ENCODE results near the gene SORCS3. TPM values are rescaled to one million over a fixed set of nuclear protein-coding genes. Genes with fewer than 3 reads are reported as not detected.

The SORCS3 gene
- total RNA-seq, 1 experiment from 2014 or later = not detected

DNA sequence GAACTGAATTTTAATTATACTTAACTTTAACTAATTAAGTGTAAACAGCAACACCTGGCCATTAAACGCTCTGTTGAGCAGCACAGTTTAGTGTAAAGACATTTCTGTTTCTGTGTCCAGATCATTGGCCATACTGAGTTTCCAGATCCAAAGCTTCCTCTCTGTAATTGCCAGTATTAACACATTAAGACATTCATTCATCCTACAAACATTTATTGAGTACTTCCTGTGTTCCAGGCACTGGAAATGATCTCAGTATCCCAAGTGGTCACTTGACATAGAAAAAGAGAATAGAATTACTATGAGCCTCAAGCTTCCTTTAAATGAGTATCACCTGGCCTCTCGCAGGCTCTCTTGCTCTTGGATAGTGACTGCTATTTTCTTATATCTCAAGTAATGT lies 618.1 kb downstream of the SORCS3 start:
- ChIA-PET RAD21 (ENCODE audit: low non-redundant PET in 1 of 2, low total read pairs in 2 of 2, uncharacterized antibody in 2 of 2, unreplicated experiment in 2 of 2) (no interaction called here), CTCF (no interaction called here), POLR2A (no interaction called here)
- BruUV-seq (replicated peaks) = no TSS peak
- no peak overlapping the region for H3K27ac ChIP-seq (ENCODE audit: low read depth, low read length)
- intact Hi-C loops (cut with micrococcal nuclease) = no loop called here
- H3K27me3 ChIP-seq (ENCODE audit: insufficient read depth, low read length) = no peaks in the 10 kb centered on the region
- no peak for ATAC-seq
- no peaks in the 10 kb centered on the region for H4K20me1 ChIP-seq (ENCODE audit: insufficient read depth)
- H2AFZ ChIP-seq (ENCODE audit: low read depth, low read length, poor library complexity, severe bottlenecking) = no peak overlapping the region
- H3K4me1 ChIP-seq (ENCODE audit: control insufficient read depth in 1 of 2, insufficient read depth in 2 of 2, low read length in 2 of 2) = no peaks in the 10 kb centered on the region
- H3K9me3 ChIP-seq (ENCODE audit: control insufficient read depth in 1 of 2, insufficient read depth in 1 of 2, low read depth in 1 of 2, low read length in 2 of 2) = peaks cover 11 to 19% of the 10 kb centered on the region in 2 experiments; a peak in 2 of 4 replicates
- no peak for TF ChIP-seq REST (IDR thresholded peaks at IDR 0.05; ENCODE audit: low read depth)
- TF ChIP-seq CBX3 (IDR thresholded peaks at IDR 0.05; ENCODE audit: low read depth) = no peak
- no peak for TF ChIP-seq CEBPB (IDR thresholded peaks at IDR 0.05; ENCODE audit: low read depth)
- TF ChIP-seq POLR2A (IDR thresholded peaks at IDR 0.05; ENCODE audit: borderline replicate concordance, extremely low read depth, insufficient read depth, insufficient read length) = no peak
- TF ChIP-seq RAD21 (IDR thresholded peaks at IDR 0.05; ENCODE audit: low read depth) = no peak
- no peak for TF ChIP-seq YY1 (IDR thresholded peaks at IDR 0.05; ENCODE audit: extremely low read depth, insufficient replicate concordance, low read depth, low read length)
- TF ChIP-seq POLR2AphosphoS5 (IDR thresholded peaks at IDR 0.05; ENCODE audit: low read depth, low read length) = no peak
- TF ChIP-seq EZH2phosphoT487 (IDR thresholded peaks at IDR 0.05; ENCODE audit: borderline replicate concordance) = no peak
- no peak for TF ChIP-seq SP1 (IDR thresholded peaks at IDR 0.05; ENCODE audit: low read depth)
- TF ChIP-seq EGR1 (IDR thresholded peaks at IDR 0.05; ENCODE audit: low read depth) = no peak
- TF ChIP-seq, protein P1, sequence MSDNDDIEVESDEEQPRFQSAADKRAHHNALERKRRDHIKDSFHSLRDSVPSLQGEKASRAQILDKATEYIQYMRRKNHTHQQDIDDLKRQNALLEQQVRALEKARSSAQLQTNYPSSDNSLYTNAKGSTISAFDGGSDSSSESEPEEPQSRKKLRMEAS (IDR thresholded peaks at IDR 0.05) = no peak
- TF ChIP-seq ZFX (IDR thresholded peaks at IDR 0.05) = no peak
- TF ChIP-seq ZBTB33 (IDR thresholded peaks at IDR 0.05; ENCODE audit: extremely low read depth, insufficient replicate concordance, low read length) = no peak
- no peak for TF ChIP-seq SRF (IDR thresholded peaks at IDR 0.05; ENCODE audit: low read depth)
- H3K9ac ChIP-seq (ENCODE audit: low read length) = no peak overlapping the region
- no peak overlapping the region for H3K4me3 ChIP-seq (replicated peaks in 1 of 2; ENCODE audit: low read depth in 1 of 2, low read length in 2 of 2)
- H3K79me2 ChIP-seq (ENCODE audit: insufficient read depth, low read length) = no peaks in the 10 kb centered on the region
- DNase-seq (ENCODE audit: low read depth, low spot score) = no peak
- H3K4me2 ChIP-seq (ENCODE audit: low read length) = no peak overlapping the region
- no peaks in the 10 kb centered on the region for H3K36me3 ChIP-seq (ENCODE audit: control insufficient read depth in 1 of 2, insufficient read depth in 2 of 2, low read length in 2 of 2)
- no peaks in the 10 kb centered on the region for H3K9me2 ChIP-seq (ENCODE audit: insufficient read depth)
